HepG2 (cell line): ENCODE results near the gene UXS1. TPM values are rescaled to one million over a fixed set of nuclear protein-coding genes. Genes with fewer than 3 reads are reported as not detected.

Source experiments
- DMAP1 ChIP-seq: IDR thresholded peaks from 2 replicates; pipeline ENCODE4 v1.6.1; 2016
- GZF1 ChIP-seq: sonication (generic); formaldehyde crosslinking; IDR thresholded peaks from 2 replicates; pipeline ENCODE4 v1.5.1; 2020; ENCODE audit warnings: mild to moderate bottlenecking, missing genetic modification reagents
- HOXA7 ChIP-seq: sonication (generic); formaldehyde crosslinking; IDR thresholded peaks from 2 replicates; pipeline ENCODE4 v1.8.1; 2022; ENCODE audit warnings: mild to moderate bottlenecking, missing genetic modification reagents, moderate library complexity
- HOXA9 ChIP-seq: sonication (generic); formaldehyde crosslinking; IDR thresholded peaks from 2 replicates; pipeline ENCODE4 v1.8.1; 2022; ENCODE audit warnings: missing genetic modification reagents, mild to moderate bottlenecking, moderate library complexity, borderline replicate concordance
- KAT7 ChIP-seq: IDR thresholded peaks from 2 replicates; pipeline ENCODE4 v1.6.1; 2018; ENCODE audit warnings: borderline replicate concordance, missing compliant biosample characterization
- RORA ChIP-seq: sonication (generic); formaldehyde crosslinking; IDR thresholded peaks from 2 replicates; pipeline ENCODE4 v1.5.0; 2020; ENCODE audit warnings: mild to moderate bottlenecking, missing genetic modification reagents, moderate library complexity
- SATB2 ChIP-seq: sonication (generic); formaldehyde crosslinking; IDR thresholded peaks from 2 replicates; pipeline ENCODE4 v1.5.0; 2020; ENCODE audit warnings: missing genetic modification reagents
- SOX13 ChIP-seq, 3 experiments: fragments of 450-650 bp in 1 of 3; sonication (generic) in 1 of 3; formaldehyde crosslinking in 1 of 3; IDR thresholded peaks in 2 of 3; conservative IDR thresholded peaks in 1 of 3; 2 replicates each; pipeline versions ENCODE4 v1.5.0 to v1.6.1; 2016 to 2020; ENCODE audit warnings: antibody characterized with exemption in 1 of 3, mild to moderate bottlenecking in 1 of 3, missing compliant biosample characterization in 1 of 3, missing genetic modification reagents in 1 of 3, moderate library complexity in 1 of 3
- TEAD3 ChIP-seq: optimal IDR thresholded peaks from 2 replicates; pipeline ENCODE3; 2016; ENCODE audit warnings: borderline replicate concordance
- U2AF2 ChIP-seq: fragments of 200-400 bp; formaldehyde crosslinking; IDR thresholded peaks from 2 replicates; pipeline ENCODE4 v1.6.1; 2017; ENCODE audit warnings: low read depth, mild to moderate bottlenecking, low read length
- ZNF562 ChIP-seq: sonication (generic); formaldehyde crosslinking; IDR thresholded peaks from 2 replicates; pipeline ENCODE4 v1.8.0; 2022; ENCODE audit warnings: missing genetic modification reagents, borderline replicate concordance
- ZNF598 ChIP-seq: sonication (generic); formaldehyde crosslinking; IDR thresholded peaks from 2 replicates; pipeline ENCODE4 v1.5.1; 2020; ENCODE audit warnings: mild to moderate bottlenecking, missing genetic modification reagents, borderline replicate concordance
- ZNF678 ChIP-seq: sonication (generic); formaldehyde crosslinking; IDR thresholded peaks from 2 replicates; pipeline ENCODE4 v1.4.0; 2020; ENCODE audit warnings: mild to moderate bottlenecking, missing genetic modification reagents
- ZNF746 ChIP-seq: sonication (generic); formaldehyde crosslinking; IDR thresholded peaks from 2 replicates; pipeline ENCODE4 v1.8.0; 2022; ENCODE audit warnings: mild to moderate bottlenecking, missing genetic modification reagents
- polyA plus RNA-seq, 8 experiments: library from polyadenylated mRNA; depleted of rRNA in 3 of 8; stranded (reverse) in 7 of 8; unstranded in 1 of 8; fragments of >200 nt; fragmentation: Illumina TruSeq in 4 of 8; extraction: Trizol in 4 of 8; gene quantifications; 2 replicates each; pipeline versions ENCODE4 v1.2.1 to v1.2.3, GENCODE V29; 2011 to 2016; ENCODE audit warnings: low read depth in 4 of 8, missing spikeins in 1 of 8, mixed read lengths in 1 of 8; ENCODE audit not compliant: insufficient read depth in 1 of 8
- total RNA-seq, 5 experiments: library from RNA; depleted of rRNA; stranded (reverse); fragments of >200 nt; fragmentation: Illumina TruSeq; extraction: Trizol; gene quantifications; 2 replicates each; pipeline ENCODE4 v1.2.3, GENCODE V29; 2016; ENCODE audit warnings: low read depth in 1 of 5
- TF ChIP-seq, protein P1 (sequence below): sonication (generic); formaldehyde crosslinking; IDR thresholded peaks from 2 replicates; pipeline ENCODE4 v1.8.1; 2023; ENCODE audit warnings: missing genetic modification reagents, mild to moderate bottlenecking, borderline replicate concordance
- TF ChIP-seq, protein P2 (sequence below): sonication (generic); formaldehyde crosslinking; conservative IDR thresholded peaks from 2 replicates; pipeline ENCODE4 v1.8.0; 2022; ENCODE audit warnings: mild to moderate bottlenecking, moderate library complexity, missing genetic modification reagents
- TF ChIP-seq, protein P3 (sequence below): sonication (generic); formaldehyde crosslinking; IDR thresholded peaks from 2 replicates; pipeline ENCODE4 v1.5.1; 2020; ENCODE audit warnings: missing genetic modification reagents, mild to moderate bottlenecking, borderline replicate concordance
- TF ChIP-seq, protein P4 (sequence below): sonication (generic); formaldehyde crosslinking; IDR thresholded peaks from 2 replicates; pipeline ENCODE4 v1.5.1; 2020; ENCODE audit warnings: mild to moderate bottlenecking, missing genetic modification reagents, borderline replicate concordance
- TF ChIP-seq, protein P5 (sequence below): sonication (generic); formaldehyde crosslinking; IDR thresholded peaks from 2 replicates; pipeline ENCODE4 v1.9.0; 2022; ENCODE audit warnings: missing genetic modification reagents, mild to moderate bottlenecking, borderline replicate concordance

The UXS1 gene
- total and polyA plus RNA-seq, 2 of the 13 experiments (the other 11 are each of a cell fraction or from before 2014, with no cell fraction given), result 53.3 to 110 TPM

DNA sequence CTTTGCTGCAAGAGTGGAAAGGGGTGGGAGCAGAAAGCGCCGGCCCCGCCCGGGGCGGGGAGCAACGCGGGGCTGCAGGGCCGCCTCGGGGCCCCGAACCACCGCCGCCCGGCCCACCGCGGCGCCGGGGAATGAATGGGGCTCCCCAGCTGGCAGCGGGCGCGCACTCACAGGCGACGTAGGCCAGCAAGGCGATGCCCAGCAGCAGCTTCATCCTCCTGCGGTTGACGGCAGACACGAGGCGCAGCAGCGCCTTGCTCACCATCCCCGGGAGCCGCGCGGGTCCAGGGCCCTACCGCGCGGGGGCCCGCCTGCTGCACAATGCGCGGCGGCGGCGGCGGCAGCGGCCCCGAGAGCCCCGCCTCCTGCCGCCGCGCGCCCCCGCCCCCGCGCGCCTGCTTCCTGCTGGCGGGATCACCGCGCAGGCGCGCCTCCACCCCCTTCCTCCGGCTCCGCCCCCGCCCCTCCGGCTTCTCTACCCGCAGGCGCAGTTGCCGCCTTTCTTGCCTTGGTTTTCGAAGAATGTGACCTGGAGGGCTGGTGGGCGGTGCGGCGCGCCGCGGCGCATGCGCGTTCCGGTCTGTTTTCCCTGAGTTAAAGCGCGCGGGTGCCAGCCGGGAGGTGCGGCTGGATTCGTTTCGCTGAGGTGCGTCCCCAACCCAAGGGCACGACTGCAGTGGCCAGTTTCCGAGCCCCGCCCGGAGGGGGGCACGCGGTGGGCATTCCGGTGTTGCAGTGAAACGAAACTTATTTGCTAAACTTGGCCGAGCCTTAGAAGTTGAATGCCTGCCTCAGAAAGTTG, at the start of gene UXS1 (continued):
- TF ChIP-seq GZF1, result no peak
- TF ChIP-seq, protein P1, sequence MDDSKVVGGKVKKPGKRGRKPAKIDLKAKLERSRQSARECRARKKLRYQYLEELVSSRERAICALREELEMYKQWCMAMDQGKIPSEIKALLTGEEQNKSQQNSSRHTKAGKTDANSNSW (CRISPR knock-in tag), result 0 out of 2 replicates have a peak, but pooled peaks have one; percentile 6
- no peak for TF ChIP-seq SATB2 (CRISPR knock-in tag)
- peak; percentile 89; the same call in 1 of the 2 replicates for TF ChIP-seq ZNF598 (CRISPR knock-in tag)
- no peak; the same call in 1 of the 2 replicates for TF ChIP-seq HOXA9
- no peak for TF ChIP-seq RORA (CRISPR knock-in tag)
- no peak; the same call in 1 of the 2 replicates for TF ChIP-seq DMAP1 (CRISPR knock-in tag)
- TF ChIP-seq, protein P2, sequence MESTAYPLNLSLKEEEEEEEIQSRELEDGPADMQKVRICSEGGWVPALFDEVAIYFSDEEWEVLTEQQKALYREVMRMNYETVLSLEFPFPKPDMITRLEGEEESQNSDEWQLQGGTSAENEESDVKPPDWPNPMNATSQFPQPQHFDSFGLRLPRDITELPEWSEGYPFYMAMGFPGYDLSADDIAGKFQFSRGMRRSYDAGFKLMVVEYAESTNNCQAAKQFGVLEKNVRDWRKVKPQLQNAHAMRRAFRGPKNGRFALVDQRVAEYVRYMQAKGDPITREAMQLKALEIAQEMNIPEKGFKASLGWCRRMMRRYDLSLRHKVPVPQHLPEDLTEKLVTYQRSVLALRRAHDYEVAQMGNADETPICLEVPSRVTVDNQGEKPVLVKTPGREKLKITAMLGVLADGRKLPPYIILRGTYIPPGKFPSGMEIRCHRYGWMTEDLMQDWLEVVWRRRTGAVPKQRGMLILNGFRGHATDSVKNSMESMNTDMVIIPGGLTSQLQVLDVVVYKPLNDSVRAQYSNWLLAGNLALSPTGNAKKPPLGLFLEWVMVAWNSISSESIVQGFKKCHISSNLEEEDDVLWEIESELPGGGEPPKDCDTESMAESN, result peak; percentile 14; the same call in 1 of the 2 replicates
- TF ChIP-seq ZNF562 (CRISPR knock-in tag), result 0 out of 2 replicates have a peak, but pooled peaks have one; percentile 2
- TF ChIP-seq, protein P3, sequence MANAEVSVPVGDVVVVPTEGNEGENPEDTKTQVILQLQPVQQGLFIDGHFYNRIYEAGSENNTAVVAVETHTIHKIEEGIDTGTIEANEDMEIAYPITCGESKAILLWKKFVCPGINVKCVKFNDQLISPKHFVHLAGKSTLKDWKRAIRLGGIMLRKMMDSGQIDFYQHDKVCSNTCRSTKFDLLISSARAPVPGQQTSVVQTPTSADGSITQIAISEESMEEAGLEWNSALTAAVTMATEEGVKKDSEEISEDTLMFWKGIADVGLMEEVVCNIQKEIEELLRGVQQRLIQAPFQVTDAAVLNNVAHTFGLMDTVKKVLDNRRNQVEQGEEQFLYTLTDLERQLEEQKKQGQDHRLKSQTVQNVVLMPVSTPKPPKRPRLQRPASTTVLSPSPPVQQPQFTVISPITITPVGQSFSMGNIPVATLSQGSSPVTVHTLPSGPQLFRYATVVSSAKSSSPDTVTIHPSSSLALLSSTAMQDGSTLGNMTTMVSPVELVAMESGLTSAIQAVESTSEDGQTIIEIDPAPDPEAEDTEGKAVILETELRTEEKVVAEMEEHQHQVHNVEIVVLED (CRISPR knock-in tag), result peak; percentile 47; the same call in 1 of the 2 replicates
- no peak for TF ChIP-seq KAT7 (CRISPR knock-in tag)
- TF ChIP-seq ZNF746 (CRISPR knock-in tag), result no peak
- TF ChIP-seq, protein P4, sequence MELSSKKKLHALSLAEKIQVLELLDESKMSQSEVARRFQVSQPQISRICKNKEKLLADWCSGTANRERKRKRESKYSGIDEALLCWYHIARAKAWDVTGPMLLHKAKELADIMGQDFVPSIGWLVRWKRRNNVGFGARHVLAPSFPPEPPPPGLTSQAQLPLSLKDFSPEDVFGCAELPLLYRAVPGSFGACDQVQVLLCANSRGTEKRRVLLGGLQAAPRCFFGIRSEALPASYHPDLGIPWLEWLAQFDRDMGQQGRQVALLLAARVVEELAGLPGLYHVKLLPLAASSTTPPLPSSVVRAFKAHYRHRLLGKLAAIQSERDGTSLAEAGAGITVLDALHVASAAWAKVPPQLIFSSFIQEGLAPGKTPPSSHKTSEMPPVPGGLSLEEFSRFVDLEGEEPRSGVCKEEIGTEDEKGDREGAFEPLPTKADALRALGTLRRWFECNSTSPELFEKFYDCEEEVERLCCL (CRISPR knock-in tag), result no peak
- TF ChIP-seq ZNF678 (CRISPR knock-in tag), result no peak
- peak; percentile 80 for TF ChIP-seq TEAD3 (CRISPR knock-in tag)
- no peak for TF ChIP-seq HOXA7 (CRISPR knock-in tag)
- TF ChIP-seq U2AF2, result no peak
- no peak for TF ChIP-seq SOX13 (IDR thresholded peaks at IDR 0.05)
- TF ChIP-seq SOX13 (CRISPR knock-in tag; conservative IDR thresholded peaks at IDR 0.05 in 1 of 2, IDR thresholded peaks at IDR 0.05 in 1 of 2), result peak in 1 of 2 experiments; percentile 34; a peak in 1 of 4 replicates
- TF ChIP-seq, protein P5, sequence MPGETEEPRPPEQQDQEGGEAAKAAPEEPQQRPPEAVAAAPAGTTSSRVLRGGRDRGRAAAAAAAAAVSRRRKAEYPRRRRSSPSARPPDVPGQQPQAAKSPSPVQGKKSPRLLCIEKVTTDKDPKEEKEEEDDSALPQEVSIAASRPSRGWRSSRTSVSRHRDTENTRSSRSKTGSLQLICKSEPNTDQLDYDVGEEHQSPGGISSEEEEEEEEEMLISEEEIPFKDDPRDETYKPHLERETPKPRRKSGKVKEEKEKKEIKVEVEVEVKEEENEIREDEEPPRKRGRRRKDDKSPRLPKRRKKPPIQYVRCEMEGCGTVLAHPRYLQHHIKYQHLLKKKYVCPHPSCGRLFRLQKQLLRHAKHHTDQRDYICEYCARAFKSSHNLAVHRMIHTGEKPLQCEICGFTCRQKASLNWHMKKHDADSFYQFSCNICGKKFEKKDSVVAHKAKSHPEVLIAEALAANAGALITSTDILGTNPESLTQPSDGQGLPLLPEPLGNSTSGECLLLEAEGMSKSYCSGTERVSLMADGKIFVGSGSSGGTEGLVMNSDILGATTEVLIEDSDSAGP (CRISPR knock-in tag), result peak; percentile 64
